Stimulated activated naive CD4-positive, alpha-beta T cell treated with Interleukin-2 at 50 U/mL for 16 hours (primary cell): ENCODE data around the gene TCF4.

ENCODE experiments used
- DNase-seq: peaks from one replicate; lab custom pipeline; 2025; lab: John Stamatoyannopoulos, UW

Gene TCF4

GRCh38 chr18:55504808-55505207 is 83.2 kb downstream of the TCF4 start:
- DNase-seq: no peak

DNA sequence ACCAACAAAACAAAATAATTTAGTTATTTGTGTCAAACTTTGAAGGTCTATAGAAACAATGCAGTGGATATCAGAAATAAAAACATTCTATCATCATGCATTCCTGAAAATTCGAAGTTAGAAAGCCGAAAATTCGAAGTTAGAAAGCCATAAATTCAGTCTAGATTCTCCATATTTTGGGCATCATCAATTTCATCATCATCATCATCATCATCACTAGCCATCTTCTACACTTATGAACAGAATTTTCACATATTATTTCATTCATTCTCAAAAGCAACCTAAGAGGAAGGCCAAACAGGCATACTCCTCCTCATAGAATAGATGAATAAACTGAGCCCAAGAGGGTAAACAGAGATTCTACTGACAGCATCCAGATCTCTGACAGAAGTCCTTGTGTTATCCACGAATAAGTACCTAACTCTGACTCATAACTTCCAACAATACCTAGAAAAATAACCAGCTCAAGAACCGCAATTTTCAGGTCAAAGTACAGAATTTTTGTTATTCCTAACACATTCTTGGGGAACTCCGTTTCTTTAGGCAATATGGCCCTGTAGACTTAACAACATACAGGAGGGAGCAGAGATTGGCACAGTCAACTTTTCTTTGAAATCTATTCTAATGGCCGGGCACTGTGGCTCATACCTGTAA is 84.7 kb downstream of the TCF4 start:
- no peak for DNase-seq

GRCh38 chr18:55501982-55502710 is 85.8 kb downstream of the TCF4 start:
- no peak for DNase-seq

DNA sequence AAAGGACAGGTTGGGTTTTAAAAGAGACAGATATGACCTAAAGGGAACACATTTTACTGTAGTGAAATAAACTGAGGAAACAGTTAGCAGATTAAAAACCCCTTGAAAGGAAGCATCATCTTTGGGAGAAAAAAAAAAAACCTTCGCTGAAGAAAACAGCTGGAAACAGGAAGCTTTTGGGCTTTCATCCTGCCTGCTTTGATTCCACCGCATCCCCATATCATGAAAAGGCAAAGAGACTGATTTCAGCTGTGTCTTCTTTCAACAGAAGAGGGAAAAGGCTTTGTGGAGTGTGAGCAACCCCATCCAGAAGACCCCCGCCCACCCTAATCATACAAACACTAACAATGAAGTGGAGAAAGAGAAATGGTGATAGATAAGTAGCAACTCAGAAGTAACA is 86.4 kb downstream of the TCF4 start:
- no peak for DNase-seq

DNA sequence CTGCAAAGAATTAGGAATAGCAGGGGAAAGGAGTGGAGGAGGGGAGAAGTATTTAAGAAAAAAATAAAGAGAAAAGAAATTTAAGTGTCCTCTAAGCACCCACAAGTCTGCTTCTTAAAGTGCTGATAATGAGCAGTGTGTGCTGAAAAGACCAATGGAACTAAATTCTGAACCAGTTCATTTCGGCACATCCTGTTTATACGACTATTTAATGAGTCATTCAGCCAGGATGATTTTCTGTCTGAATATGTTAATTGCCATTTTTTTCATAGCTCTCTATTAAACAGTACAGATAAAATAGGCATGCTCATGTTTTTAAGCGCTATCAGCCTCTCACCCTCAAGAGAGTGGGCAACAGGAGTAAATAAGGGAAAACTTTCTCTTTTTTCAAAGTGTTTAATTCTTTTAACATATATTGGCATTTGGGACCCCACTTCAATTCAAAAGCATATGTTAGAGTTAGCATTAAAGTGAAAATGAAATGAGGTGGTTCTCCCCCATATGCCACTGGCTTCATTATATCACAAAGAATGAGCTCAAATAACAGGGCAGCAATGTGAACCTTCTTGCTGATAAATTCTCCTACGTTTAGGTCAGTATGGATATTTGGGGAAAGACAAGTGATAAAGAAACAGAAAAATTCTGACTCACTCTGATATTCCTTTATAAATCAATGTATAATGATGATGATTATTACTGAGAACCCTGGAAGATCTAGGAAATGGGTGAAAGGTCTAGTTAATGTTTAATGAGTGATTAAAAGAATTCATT is 87.5 kb downstream of the TCF4 start:
- no peak for DNase-seq

GRCh38 chr18:55499526-55499925 is 88.5 kb downstream of the TCF4 start:
- DNase-seq: no peak

- DNase-seq: no peak
These were observed 90.1 kb downstream of the TCF4 start for GRCh38 chr18:55497825-55498403.

DNA sequence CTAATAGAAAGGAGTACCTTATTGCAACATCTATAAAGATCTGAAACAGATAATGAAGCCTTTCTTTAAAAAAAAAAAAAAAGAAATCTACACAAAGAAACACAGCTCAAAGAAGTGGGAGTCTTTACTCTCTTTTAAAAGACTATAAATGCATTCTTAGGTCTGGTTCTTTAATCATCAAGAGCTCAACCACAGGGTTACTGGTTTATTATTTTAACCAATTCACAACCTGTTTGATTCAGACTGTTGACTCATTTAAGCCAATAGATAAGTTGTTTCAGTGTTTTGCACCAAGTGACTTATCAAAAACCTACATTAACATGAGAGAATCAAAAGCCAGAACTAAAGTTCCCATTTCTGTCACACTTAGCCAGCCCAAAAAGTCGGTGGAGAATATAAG is 93.1 kb downstream of the TCF4 start:
- no peak for DNase-seq

DNA sequence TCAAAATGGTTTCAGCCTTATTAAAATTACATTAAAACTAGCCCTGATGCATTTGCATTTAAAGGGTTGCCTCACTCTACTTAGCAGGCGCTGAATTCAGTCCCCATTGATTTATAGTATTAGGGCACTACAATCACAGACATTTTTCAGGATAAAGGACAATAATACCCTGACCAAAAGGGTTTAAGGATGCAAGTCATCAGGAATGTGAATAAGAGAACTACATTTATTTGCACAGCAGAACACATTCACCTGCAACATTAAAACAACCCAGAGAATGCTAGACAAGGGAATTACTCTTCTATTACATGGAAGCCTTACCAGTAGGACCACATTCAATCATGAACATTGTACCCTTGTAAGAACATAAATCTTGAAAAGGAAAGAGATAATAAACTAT is 93.6 kb downstream of the TCF4 start:
- DNase-seq: no peak

GRCh38 chr18:55491616-55492015 is 96.4 kb downstream of the TCF4 start:
- DNase-seq: no peak

DNA sequence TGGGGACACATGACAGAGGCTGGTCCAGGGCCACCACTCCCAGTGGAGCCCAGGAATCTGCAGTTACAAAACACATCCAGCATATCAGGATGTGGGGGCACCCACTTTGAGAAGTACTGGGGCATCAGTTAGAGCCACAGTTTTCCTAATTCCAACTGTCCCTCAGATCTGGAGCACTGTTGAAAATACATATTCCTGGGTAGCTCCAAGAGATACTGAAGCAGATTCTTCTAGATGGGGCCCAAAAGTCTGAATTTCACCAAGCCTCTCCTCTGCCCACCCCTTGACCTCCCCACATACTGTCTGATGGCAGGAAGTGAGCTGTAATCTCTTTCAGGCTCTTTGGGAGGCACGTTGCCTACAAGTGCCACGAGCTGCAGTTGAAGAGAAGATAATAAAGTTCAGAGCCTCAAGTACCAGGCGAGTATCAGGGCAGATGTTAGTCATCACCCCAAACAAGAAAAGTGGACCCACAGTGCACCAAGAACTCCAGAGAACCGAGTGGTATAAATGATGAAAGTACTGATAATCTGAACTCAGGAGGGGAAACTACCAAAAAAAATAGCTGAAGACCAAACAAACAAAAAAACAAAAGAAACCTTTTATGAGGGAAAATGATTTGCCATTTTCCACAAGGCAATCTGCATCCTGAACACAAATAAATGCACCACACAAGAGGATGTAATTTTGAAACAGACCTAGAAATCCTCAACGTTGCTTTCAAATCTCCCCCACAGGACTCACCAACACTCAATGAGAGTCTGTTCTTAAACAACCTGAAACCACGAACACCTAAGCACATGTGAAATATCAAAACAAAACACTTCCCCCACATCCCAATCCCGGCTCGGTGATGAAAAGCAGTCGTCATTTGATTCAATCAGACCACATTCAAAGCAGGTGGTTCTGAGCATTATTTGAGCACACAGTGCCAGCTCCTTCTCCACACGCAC is 98.7 kb downstream of the TCF4 start:
- DNase-seq: no peak

DNA sequence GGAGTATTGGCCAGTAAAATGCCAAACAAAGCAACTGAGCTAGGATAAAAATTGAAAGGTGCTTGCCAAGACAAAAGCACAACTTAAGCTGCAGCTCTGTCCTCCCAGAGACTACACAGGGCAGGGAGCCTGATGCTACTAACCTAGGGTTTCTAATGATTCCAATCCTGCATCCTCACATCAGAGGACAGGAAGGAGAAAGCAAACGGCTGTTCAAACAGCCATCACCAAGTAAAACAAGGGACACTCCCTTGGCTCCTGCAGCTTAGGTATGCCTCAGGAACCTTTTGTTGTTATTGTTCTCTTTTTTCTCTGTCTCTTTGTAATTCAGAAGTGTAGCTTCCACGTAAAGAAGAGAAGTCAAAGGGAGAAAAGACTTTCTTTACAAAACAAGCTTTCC is 99.5 kb downstream of the TCF4 start:
- DNase-seq: no peak

- no peak for DNase-seq
These were observed 100.0 kb downstream of the TCF4 start for GRCh38 chr18:55487997-55488396.

DNA sequence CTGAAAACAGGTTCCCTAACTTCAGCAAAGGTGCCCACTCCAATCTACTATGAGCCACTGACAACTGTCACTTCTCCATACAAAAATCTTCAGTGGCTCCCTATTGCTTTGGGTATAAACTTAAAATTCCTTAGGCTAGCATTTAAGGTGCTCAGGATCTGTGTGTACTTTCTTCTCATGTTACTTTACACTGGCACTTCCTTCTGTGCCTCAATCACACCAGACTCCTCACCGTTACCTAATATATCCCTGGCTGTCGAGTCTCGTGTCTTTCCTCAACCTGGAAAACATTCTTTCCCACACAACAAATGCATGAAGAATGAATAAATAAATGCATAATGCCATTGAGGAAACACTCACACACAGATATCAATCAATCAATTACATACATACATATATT is 101.1 kb downstream of the TCF4 start:
- no peak for DNase-seq

- DNase-seq: no peak
These were observed 102.3 kb downstream of the TCF4 start for GRCh38 chr18:55485666-55486065.

DNA sequence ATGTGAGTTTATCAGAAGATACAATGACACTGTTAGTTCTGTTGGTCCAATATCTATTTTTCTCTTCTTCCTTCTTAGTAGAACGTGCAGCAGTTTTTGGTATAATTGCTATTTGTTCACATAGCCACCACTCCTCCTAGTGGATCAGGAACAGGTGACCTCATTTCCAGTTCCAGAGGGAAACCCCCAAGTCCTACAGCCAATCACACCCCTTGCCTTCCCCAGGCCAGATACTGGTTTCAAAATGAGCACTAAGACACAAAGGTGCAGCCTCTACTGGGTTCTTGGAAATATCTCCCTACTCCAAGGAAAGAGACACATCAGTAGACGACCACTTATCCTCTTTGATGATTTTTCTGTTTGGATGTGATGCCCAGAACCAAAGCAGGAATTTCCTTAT is 103.2 kb downstream of the TCF4 start:
- no peak for DNase-seq

DNA sequence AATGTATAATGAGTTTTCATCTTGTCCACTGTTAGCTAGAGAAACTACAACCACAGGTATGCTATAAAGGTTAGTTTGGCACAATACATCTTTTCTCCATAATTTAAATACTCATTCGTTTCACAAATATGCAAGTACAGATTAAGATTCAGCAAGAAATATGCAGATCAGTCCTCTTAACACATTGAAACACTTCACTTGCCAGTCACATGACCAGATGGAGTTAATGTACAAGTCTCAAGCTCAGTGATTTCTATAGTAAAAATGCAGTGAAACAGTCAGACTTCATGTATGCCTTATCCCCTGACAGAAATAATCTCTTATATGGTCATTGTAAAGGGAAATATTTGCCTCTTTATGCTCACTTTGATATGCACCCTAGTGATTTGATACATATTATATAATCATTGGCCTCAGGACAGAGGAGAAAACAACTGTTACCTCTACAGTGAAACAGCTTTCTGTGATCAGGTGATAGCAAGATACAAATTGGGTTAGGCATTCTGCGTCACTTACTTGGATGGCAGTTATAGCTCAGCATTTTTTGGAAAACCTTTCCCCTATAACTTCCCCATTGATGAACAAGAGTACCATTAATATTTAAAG is 104.6 kb downstream of the TCF4 start:
- DNase-seq: no peak

GRCh38 chr18:55479656-55480420 is 108.2 kb downstream of the TCF4 start:
- DNase-seq: no peak

- DNase-seq: no peak
These were observed 110.0 kb downstream of the TCF4 start for GRCh38 chr18:55477860-55478581.

DNA sequence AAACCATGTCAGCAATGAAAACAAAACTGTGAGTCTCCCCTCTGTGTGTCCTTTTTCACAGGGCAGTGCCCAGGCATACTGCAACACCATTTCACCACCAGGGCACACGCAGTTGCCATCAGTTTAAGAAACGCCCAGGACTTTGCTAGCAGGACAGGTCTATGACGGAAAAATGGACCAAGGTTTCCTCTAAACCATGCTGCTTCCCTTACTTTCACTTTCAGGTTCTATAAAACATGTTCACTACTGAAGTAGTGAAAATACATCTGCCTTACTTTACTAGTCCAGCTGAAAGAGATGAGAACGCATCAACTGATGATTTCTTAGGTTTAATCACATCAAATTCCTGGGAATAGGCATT is 110.5 kb downstream of the TCF4 start:
- DNase-seq: no peak
